Endodermal cell (in vitro differentiated cells): ENCODE data around the gene ANKRD1. TPM values are rescaled to one million over a fixed set of nuclear protein-coding genes. Genes with fewer than 3 reads are reported as not detected.

Experiments used
- DNase-seq: peaks from one replicate; pipeline ENCODE4 v3.0.0-alpha.2; 2017
- H3K27ac ChIP-seq: 2 replicates; pipeline ENCODE4 v1.5.1; 2013; ENCODE audit warnings: mild to moderate bottlenecking, low read depth, low read length, moderate library complexity
- H3K27me3 ChIP-seq: 2 replicates; pipeline ENCODE4 v1.6.1; 2013; ENCODE audit warnings: mild to moderate bottlenecking, low read length, moderate library complexity; ENCODE audit not compliant: insufficient read depth, control insufficient read depth, poor library complexity, severe bottlenecking
- H3K36me3 ChIP-seq: 2 replicates; pipeline ENCODE4 v1.7.0; 2013; ENCODE audit warnings: mild to moderate bottlenecking, low read length, moderate library complexity; ENCODE audit not compliant: control insufficient read depth, insufficient read depth
- H3K4me1 ChIP-seq: one replicate; pipeline ENCODE4 v1.7.0; 2013; ENCODE audit warnings: low read length; ENCODE audit not compliant: control insufficient read depth, insufficient read depth
- H3K4me3 ChIP-seq: 2 replicates; pipeline ENCODE4 v1.5.1; 2013; ENCODE audit warnings: mild to moderate bottlenecking, low read length, moderate library complexity
- H3K9ac ChIP-seq: 2 replicates; pipeline ENCODE4 v1.6.1; 2013; ENCODE audit warnings: mild to moderate bottlenecking, low read length, moderate library complexity; ENCODE audit not compliant: poor library complexity, severe bottlenecking; ENCODE audit errors: extremely low read depth
- H3K9me3 ChIP-seq: 2 replicates; pipeline ENCODE4 v1.6.1; 2013; ENCODE audit warnings: mild to moderate bottlenecking, low read length, moderate library complexity; ENCODE audit not compliant: control insufficient read depth
- H3K27ac Mint-ChIP-seq: 2 replicates; pipeline ENCODE4 v1.8.0; 2020; ENCODE audit warnings: mixed read lengths
- H3K27me3 Mint-ChIP-seq: 2 replicates; pipeline ENCODE4 v1.8.0; 2021; ENCODE audit warnings: mild to moderate bottlenecking, mixed read lengths; ENCODE audit not compliant: insufficient read depth
- H3K36me3 Mint-ChIP-seq: 2 replicates; pipeline ENCODE4 v1.8.0; 2020; ENCODE audit warnings: low read depth, mixed read lengths
- H3K4me1 Mint-ChIP-seq: 2 replicates; pipeline ENCODE4 v1.8.0; 2020; ENCODE audit warnings: mixed read lengths
- H3K4me3 Mint-ChIP-seq: 2 replicates; pipeline ENCODE4 v1.8.0; 2020; ENCODE audit warnings: mild to moderate bottlenecking, moderate library complexity, mixed read lengths
- H3K9me3 Mint-ChIP-seq: 2 replicates; pipeline ENCODE4 v1.8.0; 2020; ENCODE audit warnings: mild to moderate bottlenecking, mixed read lengths
- CTCF ChIP-seq: fragments of 200-600 bp; sonication (generic); conservative IDR thresholded peaks from 2 replicates; pipeline ENCODE4 v1.5.0; 2021; ENCODE audit warnings: antibody characterized with exemption, mild to moderate bottlenecking
- WGBS, 2 experiments: methylation state at CpG; one replicate each; pipeline versions ENCODE4 v1.1.5 to v1.1.7; 2013; ENCODE audit warnings: missing lambda C conversion rate in 2 of 2, mixed read lengths in 1 of 2; ENCODE audit not compliant: insufficient coverage in 1 of 2, insufficient read length in 1 of 2; 5-methylcytosine and 5-hydroxymethylcytosine counted together
- total RNA-seq, 2 donors: library from RNA; stranded (reverse); fragmentation: NEBNext Ultra II Directional in 1 of 2; extraction: Animal tissue kit (Norgen Biotek cat#: 25700) in 1 of 2; gene quantifications; 2 replicates in 1 of 2; 3 replicates in 1 of 2; pipeline ENCODE4 v1.2.1, GENCODE V29; 2021

Gene ANKRD1
- total RNA-seq, 2 donors from 2014 or later = 19.6 to 42.6 TPM

- peak; percentile 89 for DNase-seq
- peaks cover 15% of the 10 kb centered on the region for H3K9me3 ChIP-seq
- peaks cover 16% of the 10 kb centered on the region for H3K27me3 ChIP-seq
- H3K4me1 Mint-ChIP-seq = peaks cover 12% of the 10 kb centered on the region
- peak; percentile 80 for TF ChIP-seq CTCF
- peaks cover 11% of the 10 kb centered on the region for H3K36me3 ChIP-seq
- H3K9me3 Mint-ChIP-seq = peaks cover 11% of the 10 kb centered on the region
- H3K36me3 Mint-ChIP-seq = peaks cover 4% of the 10 kb centered on the region
- H3K4me3 ChIP-seq = peak overlapping the region; percentile 87
- H3K4me3 Mint-ChIP-seq = peak overlapping the region; percentile 97
- 0 to 4% methylated on average over 3 to 14 of the region's 14 CpGs for WGBS, 2 experiments
- H3K4me1 ChIP-seq = no peaks in the 10 kb centered on the region
- H3K27me3 Mint-ChIP-seq = peaks cover 45% of the 10 kb centered on the region
- peak overlapping the region; percentile 97 for H3K27ac Mint-ChIP-seq
- no peak overlapping the region for H3K27ac ChIP-seq
- peak overlapping the region; percentile 87 for H3K9ac ChIP-seq
Observed at GRCh38 chr10:90871279-90871765, 49.6 kb downstream of the ANKRD1 start.

GRCh38 chr10:90866050-90866598, 54.8 kb downstream of the ANKRD1 start:
- Histone ChIP-seq H3K27ac (no peak overlapping the region), H3K36me3 (no peaks in the 10 kb centered on the region), H3K4me1 (no peaks in the 10 kb centered on the region), H3K9ac (no peak overlapping the region), H3K4me3 (no peak overlapping the region), H3K27me3 (no peaks in the 10 kb centered on the region), H3K9me3 (peaks cover 15% of the 10 kb centered on the region)
- Mint-ChIP-seq H3K27me3 (peaks cover 67% of the 10 kb centered on the region), H3K27ac (no peak overlapping the region), H3K4me1 (no peaks in the 10 kb centered on the region), H3K9me3 (peaks cover 11% of the 10 kb centered on the region), H3K4me3 (no peak overlapping the region), H3K36me3 (no peaks in the 10 kb centered on the region)
- WGBS, 2 experiments = 91 to 93% methylated on average over 4 of the region's 4 CpGs
- no peak for DNase-seq
- no peak for TF ChIP-seq CTCF

- no peak overlapping the region for H3K9ac ChIP-seq
- WGBS, 2 experiments = 75 to 85% methylated on average over 3 of the region's 3 CpGs
- Mint-ChIP-seq H3K4me3 (no peak overlapping the region), H3K27ac (no peak overlapping the region), H3K36me3 (no peaks in the 10 kb centered on the region), H3K9me3 (peaks cover 10% of the 10 kb centered on the region), H3K4me1 (no peaks in the 10 kb centered on the region), H3K27me3 (peaks cover 73% of the 10 kb centered on the region)
- H3K4me1 ChIP-seq = no peaks in the 10 kb centered on the region
- H3K27ac ChIP-seq = no peak overlapping the region
- H3K27me3 ChIP-seq = no peaks in the 10 kb centered on the region
- H3K36me3 ChIP-seq = no peaks in the 10 kb centered on the region
- no peak overlapping the region for H3K4me3 ChIP-seq
- H3K9me3 ChIP-seq = peaks cover 15% of the 10 kb centered on the region
- DNase-seq = no peak
- TF ChIP-seq CTCF = peak; percentile 36
Observed at GRCh38 chr10:90865401-90865800, 55.5 kb downstream of the ANKRD1 start.
